Activated CD8-positive, alpha-beta T cell treated with anti-CD3 and anti-CD28 coated beads for 36 hours (primary cell): Measurements from ENCODE around the gene LRMDA. TPM values are rescaled to one million over a fixed set of nuclear protein-coding genes. Genes with fewer than 3 reads are reported as not detected.

Experiments used
- ATAC-seq: fragments of 200-7000 bp; cut with Tn5 transposase; one replicate; pipeline ENCODE4 v1.10.0; 2021; ENCODE audit warnings: mild to moderate bottlenecking, moderate library complexity
- CTCF ChIA-PET: fragments of 350-600 bp; sonication (Branson Sonifier 250); formaldehyde crosslinking; loops from one replicate; lab custom pipeline; 2021; ENCODE audit warnings: antibody characterized with exemption; lab: Charles Lee
- POLR2A ChIA-PET: fragments of 350-600 bp; sonication (Branson Sonifier 250); formaldehyde crosslinking; loops from one replicate; lab custom pipeline; 2021; ENCODE audit warnings: antibody characterized with exemption; lab: Charles Lee
- DNase-seq: peaks from one replicate; pipeline ENCODE4 v3.0.0-alpha.2; 2020
- H3K27ac Mint-ChIP-seq: one replicate; pipeline ENCODE4 v1.8.0; 2021; ENCODE audit warnings: mild to moderate bottlenecking, mixed read lengths
- H3K27me3 Mint-ChIP-seq: one replicate; pipeline ENCODE4 v1.8.0; 2021; ENCODE audit warnings: mixed read lengths
- H3K36me3 Mint-ChIP-seq: one replicate; pipeline ENCODE4 v1.8.0; 2021; ENCODE audit warnings: low read depth, mixed read lengths
- H3K4me1 Mint-ChIP-seq: one replicate; pipeline ENCODE4 v1.8.0; 2021; ENCODE audit warnings: low read depth, mixed read lengths
- H3K4me3 Mint-ChIP-seq: one replicate; pipeline ENCODE4 v1.8.0; 2021; ENCODE audit warnings: mild to moderate bottlenecking, moderate library complexity, mixed read lengths
- H3K9me3 Mint-ChIP-seq: one replicate; pipeline ENCODE4 v1.8.0; 2021; ENCODE audit warnings: mixed read lengths
- CTCF ChIP-seq: fragments of 200-600 bp; IDR thresholded peaks from one replicate; pipeline ENCODE4 v1.8.0; 2022; ENCODE audit warnings: antibody characterized with exemption, mild to moderate bottlenecking
- intact Hi-C: fragments of 100-400 bp; cut with micrococcal nuclease; formaldehyde crosslinking; loops from one replicate; pipeline ENCODE4 v1.10.0; 2022
- total RNA-seq, 2 experiments: library from RNA; stranded (reverse); gene quantifications; one replicate each; pipeline ENCODE4 v1.2.3, GENCODE V29; 2021

The LRMDA gene
- total RNA-seq, 2 experiments from 2014 or later: not detected

GRCh38 chr10:75647675-75648074, 216.3 kb downstream of the LRMDA start:
- no peaks in the 10 kb centered on the region for H3K36me3 Mint-ChIP-seq
- H3K27ac Mint-ChIP-seq: no peak overlapping the region
- TF ChIP-seq CTCF: no peak
- CTCF ChIA-PET: no interaction called here
- intact Hi-C loops: no loop called here
- DNase-seq (no peak), ATAC-seq (no peak)
- H3K9me3 Mint-ChIP-seq: no peaks in the 10 kb centered on the region
- POLR2A ChIA-PET: no interaction called here
- H3K4me1 Mint-ChIP-seq: no peaks in the 10 kb centered on the region
- H3K27me3 Mint-ChIP-seq: peaks cover 4% of the 10 kb centered on the region
- no peak overlapping the region for H3K4me3 Mint-ChIP-seq

GRCh38 chr10:75648351-75648750, 216.9 kb downstream of the LRMDA start:
- H3K4me1 Mint-ChIP-seq: no peaks in the 10 kb centered on the region
- POLR2A ChIA-PET: no interaction called here
- no peak overlapping the region for H3K27ac Mint-ChIP-seq
- CTCF ChIA-PET: no interaction called here
- intact Hi-C loops: no loop called here
- DNase-seq (no peak), ATAC-seq (no peak)
- no peak overlapping the region for H3K4me3 Mint-ChIP-seq
- peaks cover 4% of the 10 kb centered on the region for H3K27me3 Mint-ChIP-seq
- no peaks in the 10 kb centered on the region for H3K36me3 Mint-ChIP-seq
- H3K9me3 Mint-ChIP-seq: no peaks in the 10 kb centered on the region
- TF ChIP-seq CTCF: no peak

- POLR2A ChIA-PET: no interaction called here
- ATAC-seq: no peak
Measured at GRCh38 chr10:75648854-75649253, 217.4 kb downstream of the LRMDA start.

GRCh38 chr10:75649466-75649865, 218.0 kb downstream of the LRMDA start:
- intact Hi-C loops: no loop called here
- H3K27me3 Mint-ChIP-seq: peaks cover 6% of the 10 kb centered on the region
- ChIA-PET POLR2A (no interaction called here), CTCF (no interaction called here)
- H3K27ac Mint-ChIP-seq: no peak overlapping the region
- H3K4me3 Mint-ChIP-seq: no peak overlapping the region
- H3K4me1 Mint-ChIP-seq: no peaks in the 10 kb centered on the region
- TF ChIP-seq CTCF: no peak
- no peak for DNase-seq
- H3K36me3 Mint-ChIP-seq: no peaks in the 10 kb centered on the region
- no peaks in the 10 kb centered on the region for H3K9me3 Mint-ChIP-seq
- ATAC-seq: no peak

More at GRCh38 chr10:75648854-75649253, 217.4 kb downstream of the LRMDA start:
- Mint-ChIP-seq H3K27ac (no peak overlapping the region), H3K27me3 (peaks cover 5% of the 10 kb centered on the region), H3K4me3 (no peak overlapping the region), H3K9me3 (no peaks in the 10 kb centered on the region), H3K4me1 (no peaks in the 10 kb centered on the region), H3K36me3 (no peaks in the 10 kb centered on the region)
- intact Hi-C loops: no loop called here
- no peak for TF ChIP-seq CTCF
- no peak for DNase-seq
- CTCF ChIA-PET: no interaction called here

GRCh38 chr10:75650648-75651047, 219.2 kb downstream of the LRMDA start:
- intact Hi-C loops: no loop called here
- no peak for TF ChIP-seq CTCF
- ATAC-seq (no peak), DNase-seq (no peak)
- Mint-ChIP-seq H3K9me3 (no peaks in the 10 kb centered on the region), H3K27me3 (peaks cover 6% of the 10 kb centered on the region), H3K27ac (no peak overlapping the region), H3K4me1 (no peaks in the 10 kb centered on the region), H3K36me3 (no peaks in the 10 kb centered on the region), H3K4me3 (no peak overlapping the region)
- POLR2A ChIA-PET: no interaction called here
- CTCF ChIA-PET: no interaction called here
